ENCODE data around the gene SNRNP25.

SNRNP25 gene

DNA sequence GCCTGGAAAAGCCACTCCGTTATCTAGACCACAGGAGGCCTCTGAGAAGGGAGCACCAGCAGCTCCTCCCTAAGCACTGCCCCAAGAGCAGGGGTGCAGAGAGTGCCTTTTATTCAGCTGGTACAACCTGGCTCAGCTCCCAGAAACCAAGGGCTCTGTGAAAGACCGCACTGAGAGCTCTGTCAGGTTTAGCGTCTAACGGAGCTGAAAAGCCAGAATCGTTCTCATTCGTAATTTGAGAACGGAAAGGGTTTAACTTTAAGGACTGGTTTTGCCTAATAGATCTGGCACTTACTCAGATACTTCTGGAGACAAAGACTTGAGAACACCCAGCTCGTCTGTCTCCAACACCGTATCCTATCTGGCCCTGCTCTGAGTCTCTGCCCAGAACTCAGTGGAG lies 37.9 kb downstream of the SNRNP25 start:
- ChIA-PET CTCF (interaction anchor here (1.2 to 17.5 kb wide), 3 partner anchors 16 to 26 kb away, joined by 5 to 643 read pairs (median 6); partner anchors contain the start of genes MPG and RHBDF1), POLR2A (interaction anchor here (1.1 to 1.4 kb wide), 2 partner anchors 24 to 26 kb away, joined by 3 to 7 read pairs; no protein-coding TSS in a partner anchor)
- H3K36me3 ChIP-seq (ENCODE audit: control insufficient read depth in 4 of 4, insufficient read depth in 4 of 4, low read length in 3 of 4): peaks cover 2 to 68% (median 42%) of the 10 kb centered on the region in 4 experiments
- H3K9me3 ChIP-seq (ENCODE audit: control extremely low read depth in 1 of 5, control insufficient read depth in 4 of 5, insufficient read depth in 2 of 5, low read depth in 1 of 5, low read length in 4 of 5): no peaks in the 10 kb centered on the region
- peak in 2 of 3 donors; percentile 54 to 68 for DNase-seq
- peak overlapping the region in 1 of 7 experiments; percentile 38 for H3K4me3 ChIP-seq (ENCODE audit: control insufficient read depth in 1 of 7, extremely low read depth in 1 of 7, insufficient read depth in 4 of 7, low read depth in 2 of 7, low read length in 6 of 7)
- no peaks in the 10 kb centered on the region for H3K27me3 ChIP-seq (replicated peaks in 2 of 5; ENCODE audit: control insufficient read depth in 4 of 5, insufficient read depth in 5 of 5, low read length in 4 of 5)
- H3K27ac ChIP-seq (ENCODE audit: insufficient read depth in 1 of 2, low read depth in 1 of 2, low read length in 2 of 2, poor library complexity in 1 of 2, severe bottlenecking in 2 of 2): no peak overlapping the region
- peaks cover 0 to 34% (median 19%) of the 10 kb centered on the region in 4 experiments for H3K4me1 ChIP-seq (ENCODE audit: control extremely low read depth in 1 of 4, control insufficient read depth in 4 of 4, insufficient read depth in 4 of 4, low read length in 3 of 4)
- 9% methylated on average over 9 of the region's 9 CpGs for WGBS (ENCODE audit: insufficient coverage)

- CTCF ChIA-PET: interaction anchor here (5.8 to 17.5 kb wide), 2 partner anchors 14 to 21 kb away, joined by 44 to 643 read pairs; partner anchors contain the start of genes MPG and RHBDF1
- DNase-seq: no peak
- POLR2A ChIA-PET: interaction anchor here (1.4 kb wide), 1 partner anchor 27 kb away, joined by 7 read pairs; no protein-coding TSS in a partner anchor
- peaks cover 0 to 28% (median 13%) of the 10 kb centered on the region in 4 experiments for H3K4me1 ChIP-seq (ENCODE audit: control extremely low read depth in 1 of 4, control insufficient read depth in 4 of 4, insufficient read depth in 4 of 4, low read length in 3 of 4)
- WGBS (ENCODE audit: insufficient coverage): 94% methylated on average over 11 of the region's 15 CpGs
- peaks cover 2 to 64% (median 40%) of the 10 kb centered on the region in 4 experiments for H3K36me3 ChIP-seq (ENCODE audit: control insufficient read depth in 4 of 4, insufficient read depth in 4 of 4, low read length in 3 of 4)
- no peaks in the 10 kb centered on the region for H3K9me3 ChIP-seq (ENCODE audit: control extremely low read depth in 1 of 5, control insufficient read depth in 4 of 5, insufficient read depth in 2 of 5, low read depth in 1 of 5, low read length in 4 of 5)
- no peak overlapping the region for H3K4me3 ChIP-seq (ENCODE audit: control insufficient read depth in 1 of 7, extremely low read depth in 1 of 7, insufficient read depth in 4 of 7, low read depth in 2 of 7, low read length in 6 of 7)
- H3K27ac ChIP-seq (ENCODE audit: insufficient read depth in 1 of 2, low read depth in 1 of 2, low read length in 2 of 2, poor library complexity in 1 of 2, severe bottlenecking in 2 of 2): no peak overlapping the region
- no peaks in the 10 kb centered on the region for H3K27me3 ChIP-seq (replicated peaks in 2 of 5; ENCODE audit: control insufficient read depth in 4 of 5, insufficient read depth in 5 of 5, low read length in 4 of 5)
Measured at GRCh38 chr16:92431-93339, 39.1 kb downstream of the SNRNP25 start.

DNA sequence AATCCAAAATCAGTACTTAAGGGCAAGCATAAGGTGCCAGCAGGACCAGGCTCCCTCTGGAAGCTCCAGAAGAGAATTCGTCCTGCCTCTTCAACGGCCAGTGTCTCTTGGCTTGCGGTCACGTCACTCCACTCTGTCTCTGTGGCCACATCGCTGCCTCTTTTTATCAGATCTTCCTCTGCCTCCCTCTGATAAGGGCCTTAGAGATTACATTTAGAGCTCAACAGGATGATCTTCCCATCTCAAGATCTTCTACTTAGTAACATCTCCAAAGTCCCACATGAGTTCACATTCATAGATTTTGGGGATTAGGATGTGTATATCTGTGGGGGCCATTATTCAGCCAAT lies 41.3 kb downstream of the SNRNP25 start:
- Histone ChIP-seq H3K36me3 (ENCODE audit: control insufficient read depth in 4 of 4, insufficient read depth in 4 of 4, low read length in 3 of 4) (peaks cover 2 to 57% (median 31%) of the 10 kb centered on the region in 4 experiments), H3K4me1 (ENCODE audit: control extremely low read depth in 1 of 4, control insufficient read depth in 4 of 4, insufficient read depth in 4 of 4, low read length in 3 of 4) (peaks cover 0 to 28% (median 12%) of the 10 kb centered on the region in 4 experiments), H3K4me3 (ENCODE audit: control insufficient read depth in 1 of 7, extremely low read depth in 1 of 7, insufficient read depth in 4 of 7, low read depth in 2 of 7, low read length in 6 of 7) (no peak overlapping the region), H3K27ac (ENCODE audit: insufficient read depth in 1 of 2, low read depth in 1 of 2, low read length in 2 of 2, poor library complexity in 1 of 2, severe bottlenecking in 2 of 2) (no peak overlapping the region), H3K9me3 (ENCODE audit: control extremely low read depth in 1 of 5, control insufficient read depth in 4 of 5, insufficient read depth in 2 of 5, low read depth in 1 of 5, low read length in 4 of 5) (no peaks in the 10 kb centered on the region), H3K27me3 (replicated peaks in 2 of 5; ENCODE audit: control insufficient read depth in 4 of 5, insufficient read depth in 5 of 5, low read length in 4 of 5) (no peaks in the 10 kb centered on the region)
- POLR2A ChIA-PET: no interaction called here
- CTCF ChIA-PET: interaction anchor here (0.9 to 17.5 kb wide), 5 partner anchors 11 to 38 kb away, joined by 3 to 643 read pairs (median 27); partner anchors contain the start of genes MPG and RHBDF1
- no peak for DNase-seq
- 93% methylated on average over 5 of the region's 5 CpGs for WGBS (ENCODE audit: insufficient coverage)

GRCh38 chr16:96935-97381 lies 43.3 kb downstream of the SNRNP25 start:
- 4% methylated on average over 10 of the region's 11 CpGs for WGBS (ENCODE audit: insufficient coverage)
- peak; percentile 92 to 96 (median 94) for DNase-seq
- Histone ChIP-seq H3K27me3 (replicated peaks in 2 of 5; ENCODE audit: control insufficient read depth in 4 of 5, insufficient read depth in 5 of 5, low read length in 4 of 5) (no peaks in the 10 kb centered on the region), H3K36me3 (ENCODE audit: control insufficient read depth in 4 of 4, insufficient read depth in 4 of 4, low read length in 3 of 4) (peaks cover 2 to 47% (median 28%) of the 10 kb centered on the region in 4 experiments), H3K4me1 (ENCODE audit: control extremely low read depth in 1 of 4, control insufficient read depth in 4 of 4, insufficient read depth in 4 of 4, low read length in 3 of 4) (peaks cover 0 to 16% (median 3%) of the 10 kb centered on the region in 4 experiments), H3K9me3 (ENCODE audit: control extremely low read depth in 1 of 5, control insufficient read depth in 4 of 5, insufficient read depth in 2 of 5, low read depth in 1 of 5, low read length in 4 of 5) (no peaks in the 10 kb centered on the region), H3K4me3 (ENCODE audit: control insufficient read depth in 1 of 7, extremely low read depth in 1 of 7, insufficient read depth in 4 of 7, low read depth in 2 of 7, low read length in 6 of 7) (no peak overlapping the region), H3K27ac (ENCODE audit: insufficient read depth in 1 of 2, low read depth in 1 of 2, low read length in 2 of 2, poor library complexity in 1 of 2, severe bottlenecking in 2 of 2) (no peak overlapping the region)
- POLR2A ChIA-PET: interaction anchor here (0.7 to 2.1 kb wide), 2 partner anchors 12 to 31 kb away, joined by 3 to 12 read pairs; no protein-coding TSS in a partner anchor
- CTCF ChIA-PET: interaction anchor here (0.8 to 17.5 kb wide), 17 partner anchors 8 to 118 kb away, joined by 3 to 643 read pairs (median 6); partner anchors contain the start of genes MPG, POLR3K, RHBDF1 and SNRNP25

- ChIA-PET CTCF (interaction anchor here (1.1 to 17.5 kb wide), 11 partner anchors 8 to 84 kb away, joined by 4 to 643 read pairs (median 11); partner anchors contain the start of genes MPG, POLR3K, RHBDF1 and SNRNP25), POLR2A (interaction anchor here (0.7 kb wide), 1 partner anchor 13 kb away, joined by 3 read pairs; no protein-coding TSS in a partner anchor)
Measured at GRCh38 chr16:97822-98221, 44.2 kb downstream of the SNRNP25 start.

DNA sequence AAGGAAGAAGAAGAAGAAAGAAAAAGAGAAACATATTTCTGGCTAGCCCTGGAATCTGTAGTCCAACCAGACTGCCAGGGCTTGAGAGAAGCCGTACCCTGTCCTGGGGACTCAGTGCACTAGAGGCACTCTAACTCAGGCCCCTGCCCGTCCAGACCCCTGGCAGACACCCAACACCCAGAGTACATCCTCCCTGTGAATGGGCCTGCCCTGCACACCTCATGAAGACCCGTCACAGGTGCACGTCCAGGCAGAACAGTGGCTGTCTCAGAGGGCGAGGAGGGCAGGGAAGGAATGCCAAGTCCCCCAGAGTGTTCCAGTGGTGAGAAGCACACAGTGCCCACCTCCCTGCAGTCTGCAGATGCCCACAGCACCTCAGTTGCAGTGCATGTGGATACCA lies 47.4 kb downstream of the SNRNP25 start:
- H3K36me3 ChIP-seq (ENCODE audit: control insufficient read depth in 4 of 4, insufficient read depth in 4 of 4, low read length in 3 of 4): peaks cover 4 to 42% (median 23%) of the 10 kb centered on the region in 4 experiments
- H3K4me1 ChIP-seq (ENCODE audit: control extremely low read depth in 1 of 4, control insufficient read depth in 4 of 4, insufficient read depth in 4 of 4, low read length in 3 of 4): peaks cover 0 to 21% (median 7%) of the 10 kb centered on the region in 4 experiments
- no peaks in the 10 kb centered on the region for H3K9me3 ChIP-seq (ENCODE audit: control extremely low read depth in 1 of 5, control insufficient read depth in 4 of 5, insufficient read depth in 2 of 5, low read depth in 1 of 5, low read length in 4 of 5)
- ChIA-PET CTCF (interaction anchor here (0.6 to 1.2 kb wide), 2 partner anchors 51 to 261 kb away, joined by 3 read pairs; no protein-coding TSS in a partner anchor), POLR2A (no interaction called here)
- WGBS (ENCODE audit: insufficient coverage): 98% methylated on average over 4 of the region's 5 CpGs
- DNase-seq: no peak
- H3K4me3 ChIP-seq (ENCODE audit: control insufficient read depth in 1 of 7, extremely low read depth in 1 of 7, insufficient read depth in 4 of 7, low read depth in 2 of 7, low read length in 6 of 7): no peak overlapping the region
- H3K27me3 ChIP-seq (replicated peaks in 2 of 5; ENCODE audit: control insufficient read depth in 4 of 5, insufficient read depth in 5 of 5, low read length in 4 of 5): no peaks in the 10 kb centered on the region
- H3K27ac ChIP-seq (ENCODE audit: insufficient read depth in 1 of 2, low read depth in 1 of 2, low read length in 2 of 2, poor library complexity in 1 of 2, severe bottlenecking in 2 of 2): no peak overlapping the region

More at GRCh38 chr16:97822-98221, 44.2 kb downstream of the SNRNP25 start:
- WGBS (ENCODE audit: insufficient coverage): 97% methylated on average over 8 of the region's 8 CpGs
- peaks cover 0 to 7% (median 0%) of the 10 kb centered on the region in 4 experiments for H3K4me1 ChIP-seq (ENCODE audit: control extremely low read depth in 1 of 4, control insufficient read depth in 4 of 4, insufficient read depth in 4 of 4, low read length in 3 of 4)
- peaks cover 3 to 46% (median 25%) of the 10 kb centered on the region in 4 experiments for H3K36me3 ChIP-seq (ENCODE audit: control insufficient read depth in 4 of 4, insufficient read depth in 4 of 4, low read length in 3 of 4)
- no peaks in the 10 kb centered on the region for H3K9me3 ChIP-seq (ENCODE audit: control extremely low read depth in 1 of 5, control insufficient read depth in 4 of 5, insufficient read depth in 2 of 5, low read depth in 1 of 5, low read length in 4 of 5)
- no peak overlapping the region for H3K4me3 ChIP-seq (ENCODE audit: control insufficient read depth in 1 of 7, extremely low read depth in 1 of 7, insufficient read depth in 4 of 7, low read depth in 2 of 7, low read length in 6 of 7)
- no peak for DNase-seq
- H3K27ac ChIP-seq (ENCODE audit: insufficient read depth in 1 of 2, low read depth in 1 of 2, low read length in 2 of 2, poor library complexity in 1 of 2, severe bottlenecking in 2 of 2): no peak overlapping the region
- no peaks in the 10 kb centered on the region for H3K27me3 ChIP-seq (replicated peaks in 2 of 5; ENCODE audit: control insufficient read depth in 4 of 5, insufficient read depth in 5 of 5, low read length in 4 of 5)

All from common myeloid progenitor, CD34-positive (primary cell).